Esophagus squamous epithelium (tissue), 5 donors: ENCODE data around the gene C2orf78. TPM values are rescaled to one million over a fixed set of nuclear protein-coding genes. Genes with fewer than 3 reads are reported as not detected.
"Not testable (repeated sequence)": the region's sequence is repeated elsewhere in the genome, so short reads cannot be mapped to it uniquely, and the experiment has no call there.

ENCODE experiments used
- DNase-seq: peaks from one replicate; lab custom pipeline; 2025; lab: John Stamatoyannopoulos, UW
- H3K27ac ChIP-seq, 4 donors: fragments of 200-600 bp; sonication (generic); one replicate each; pipeline ENCODE4 v1.5.1; 2016 to 2019; ENCODE audit warnings: mild to moderate bottlenecking in 1 of 4
- H3K27me3 ChIP-seq, 4 donors: fragments of 200-600 bp; sonication (generic); 1 replicate in 3 of 4; 2 replicates in 1 of 4; pipeline versions ENCODE4 v1.5.1 to v1.6.0; 2017 to 2021; ENCODE audit warnings: antibody characterized with exemption in 1 of 4
- H3K36me3 ChIP-seq, 3 donors: fragments of 200-600 bp; sonication (generic); one replicate each; pipeline ENCODE4 v1.5.1; 2016 to 2019
- H3K4me1 ChIP-seq, 3 donors: fragments of 200-600 bp; sonication (generic); one replicate each; pipeline ENCODE4 v1.5.1; 2017 to 2019
- H3K4me3 ChIP-seq, 4 donors: fragments of 200-600 bp; sonication (generic); 1 replicate in 3 of 4; 2 replicates in 1 of 4; pipeline ENCODE4 v1.5.1; 2016 to 2019; ENCODE audit warnings: mild to moderate bottlenecking in 2 of 4, moderate library complexity in 1 of 4
- H3K9me3 ChIP-seq, 3 donors: fragments of 200-600 bp; sonication (generic); one replicate each; pipeline ENCODE4 v1.5.1; 2016 to 2019
- CTCF ChIP-seq, 6 experiments: fragments of 450-650 bp in 4 of 6; fragments of 200-600 bp in 2 of 6; sonication (generic) in 2 of 6; IDR thresholded peaks; one replicate each; pipeline ENCODE4 v1.5.1; 2016 to 2019; ENCODE audit warnings: antibody characterized with exemption in 6 of 6, mild to moderate bottlenecking in 4 of 6, moderate library complexity in 4 of 6
- POLR2A ChIP-seq, 4 donors: fragments of 450-650 bp; IDR thresholded peaks; one replicate each; pipeline ENCODE4 v1.6.1; 2017; ENCODE audit warnings: antibody characterized with exemption in 4 of 4, mild to moderate bottlenecking in 4 of 4, moderate library complexity in 3 of 4
- WGBS, 2 donors: methylation state at CpG; one replicate each; pipeline ENCODE4 v1.1.5; 2018; 5-methylcytosine and 5-hydroxymethylcytosine counted together
- intact Hi-C: fragments of 100-400 bp; cut with DNase I; formaldehyde crosslinking; loops from one replicate; pipeline ENCODE4 v1.15.0; 2022
- total RNA-seq, 4 donors: library from RNA; depleted of rRNA; stranded (reverse); fragments of >200 nt; gene quantifications; one replicate each; pipeline ENCODE4 v1.1.0, GENCODE V29; 2016
- donor health status: DM: yes; HTN: yes; CAD: no.

Gene C2orf78
- total RNA-seq = not detected

GRCh38 chr2:73783883-73784282 lies at the start of gene C2orf78:
Gene C2orf78 (plus strand): TSS chr2:73784183. CDS start chr2:73784310, 127 bp downstream.
- H3K9me3 ChIP-seq, H3K36me3 ChIP-seq, intact Hi-C loops, H3K4me3 ChIP-seq, H3K27ac ChIP-seq, H3K27me3 ChIP-seq, DNase-seq: not testable (repeated sequence)
- WGBS, 2 donors = no CpG with 5 or more reads among the region's 3 CpGs
- peaks cover 0 to 12% (median under 1%) of the 10 kb centered on the region in 3 donors for H3K4me1 ChIP-seq

GRCh38 chr2:73736378-73736777 lies 47.6 kb upstream of the C2orf78 start:
- no peaks in the 10 kb centered on the region for H3K27me3 ChIP-seq
- peak overlapping the region; percentile 76 to 87 (median 84) for H3K27ac ChIP-seq
- no peaks in the 10 kb centered on the region for H3K9me3 ChIP-seq
- intact Hi-C loops = no loop called here
- peaks cover 3 to 41% (median 15%) of the 10 kb centered on the region in 3 donors for H3K4me1 ChIP-seq
- TF ChIP-seq POLR2A (IDR thresholded peaks at IDR 0.05) (no peak), CTCF (IDR thresholded peaks at IDR 0.05) (no peak)
- peak overlapping the region; percentile 59 to 89 (median 75) for H3K4me3 ChIP-seq
- DNase-seq = no peak
- peaks cover 3 to 38% (median 24%) of the 10 kb centered on the region in 3 donors for H3K36me3 ChIP-seq
- WGBS, 2 donors = 11 to 16% methylated on average over 8 of the region's 8 CpGs

GRCh38 chr2:73736855-73737779 lies 46.9 kb upstream of the C2orf78 start, which contains the start of gene TPRKB:
Gene TPRKB (minus strand): TSS chr2:73737345. CDS start chr2:73734569, 2,776 bp downstream.
- H3K27me3 ChIP-seq = no peaks in the 10 kb centered on the region
- H3K4me3 ChIP-seq = peak within 1 kb of the TSS; percentile 59 to 89 (median 75)
- TF ChIP-seq CTCF (IDR thresholded peaks at IDR 0.05) (no peak), POLR2A (IDR thresholded peaks at IDR 0.05) (peak in 3 of 4 donors; percentile 5 to 62 (median 61))
- H3K36me3 ChIP-seq = peaks cover 0 to 38% (median 19%) of the 10 kb centered on the region in 3 donors
- intact Hi-C loops = no loop called here
- peak within 1 kb of the TSS; percentile 76 to 87 (median 84) for H3K27ac ChIP-seq
- no peaks in the 10 kb centered on the region for H3K9me3 ChIP-seq
- WGBS, 2 donors = 1 to 2% methylated on average over 25 to 35 of the region's 49 CpGs
- peaks cover 3 to 41% (median 15%) of the 10 kb centered on the region in 3 donors for H3K4me1 ChIP-seq
- DNase-seq = peak; percentile 84

GRCh38 chr2:73739101-73739500 lies 44.9 kb upstream of the C2orf78 start:
- H3K4me1 ChIP-seq = peaks cover 3 to 41% (median 15%) of the 10 kb centered on the region in 3 donors
- H3K27me3 ChIP-seq = no peaks in the 10 kb centered on the region
- peaks cover 0 to 38% (median 4%) of the 10 kb centered on the region in 3 donors for H3K36me3 ChIP-seq
- TF ChIP-seq POLR2A (IDR thresholded peaks at IDR 0.05) = no peak
- no peak for TF ChIP-seq CTCF (IDR thresholded peaks at IDR 0.05)
- WGBS, 2 donors = 100% methylated on average over 3 of the region's 3 CpGs
- peak overlapping the region in 3 of 4 donors; percentile 16 to 40 (median 23) for H3K27ac ChIP-seq
- DNase-seq = no peak
- intact Hi-C loops = no loop called here
- H3K9me3 ChIP-seq = no peaks in the 10 kb centered on the region
- H3K4me3 ChIP-seq = no peak overlapping the region

- intact Hi-C loops = no loop called here
- Histone ChIP-seq H3K4me3 (no peak overlapping the region), H3K36me3 (peaks cover 0 to 45% (median under 1%) of the 10 kb centered on the region in 3 donors), H3K9me3 (no peaks in the 10 kb centered on the region), H3K27ac (no peak overlapping the region), H3K4me1 (peaks cover 3 to 32% (median 13%) of the 10 kb centered on the region in 3 donors), H3K27me3 (no peaks in the 10 kb centered on the region)
- DNase-seq = no peak
- no peak for TF ChIP-seq CTCF (IDR thresholded peaks at IDR 0.05)
- no peak for TF ChIP-seq POLR2A (IDR thresholded peaks at IDR 0.05)
- 82 to 98% methylated on average over 2 of the region's 2 CpGs for WGBS, 2 donors
Measured at GRCh38 chr2:73740767-73741166, 43.2 kb upstream of the C2orf78 start.
